ENCODE results near the gene PCED1A. TPM values are rescaled to one million over a fixed set of nuclear protein-coding genes. Genes with fewer than 3 reads are reported as not detected.

Gene PCED1A
- total RNA-seq, 4 donors from 2014 or later = 13.8 to 23.2 (median 16.7) TPM

- peaks cover 0 to 47% of the 10 kb centered on the region in 2 donors for H3K36me3 ChIP-seq
- H3K27me3 ChIP-seq = no peaks in the 10 kb centered on the region
- 95% methylated on average over 6 of the region's 15 CpGs; no CpG with 5 or more reads in 1 of the 2 donors for WGBS, 2 donors (ENCODE audit: low coverage in 1 of 2)
- H3K9me3 ChIP-seq = no peaks in the 10 kb centered on the region
- peaks cover 0 to 28% (median 3%) of the 10 kb centered on the region in 3 donors for H3K4me1 ChIP-seq
- TF ChIP-seq POLR2AphosphoS5 (IDR thresholded peaks at IDR 0.05) = no peak
- TF ChIP-seq EP300 (IDR thresholded peaks at IDR 0.05) = no peak
- TF ChIP-seq POLR2A (IDR thresholded peaks at IDR 0.05) = no peak
- TF ChIP-seq CTCF (IDR thresholded peaks at IDR 0.05) = no peak
- no peak overlapping the region for H3K27ac ChIP-seq
- H3K4me3 ChIP-seq = peak overlapping the region in 1 of 2 donors; percentile 88
- ATAC-seq = no peak
These were observed 1.4 kb downstream of the PCED1A start for GRCh38 chr20:2838847-2839671.

GRCh38 chr20:2838170-2838797 lies 2.2 kb downstream of the PCED1A start:
- no peak for ATAC-seq
- WGBS, 2 donors (ENCODE audit: low coverage in 1 of 2) = 100% methylated on average over 4 of the region's 19 CpGs; no CpG with 5 or more reads in 1 of the 2 donors
- Histone ChIP-seq H3K27ac (no peak overlapping the region), H3K4me1 (peaks cover 0 to 28% (median 3%) of the 10 kb centered on the region in 3 donors), H3K36me3 (peaks cover 0 to 40% of the 10 kb centered on the region in 2 donors), H3K27me3 (no peaks in the 10 kb centered on the region), H3K9me3 (no peaks in the 10 kb centered on the region), H3K4me3 (no peak overlapping the region)
- TF ChIP-seq CTCF (IDR thresholded peaks at IDR 0.05) = no peak
- no peak for TF ChIP-seq EP300 (IDR thresholded peaks at IDR 0.05)
- TF ChIP-seq POLR2A (IDR thresholded peaks at IDR 0.05) = no peak
- TF ChIP-seq POLR2AphosphoS5 (IDR thresholded peaks at IDR 0.05) = no peak

GRCh38 chr20:2837221-2837960 lies 3.1 kb downstream of the PCED1A start:
- Histone ChIP-seq H3K4me3 (no peak overlapping the region), H3K27me3 (no peaks in the 10 kb centered on the region), H3K9me3 (no peaks in the 10 kb centered on the region), H3K27ac (no peak overlapping the region), H3K4me1 (peaks cover 0 to 28% (median 3%) of the 10 kb centered on the region in 3 donors), H3K36me3 (peaks cover 0 to 37% of the 10 kb centered on the region in 2 donors)
- no peak for TF ChIP-seq CTCF (IDR thresholded peaks at IDR 0.05)
- 92 to 100% methylated on average over 2 to 3 of the region's 6 CpGs for WGBS, 2 donors (ENCODE audit: low coverage in 1 of 2)
- ATAC-seq = no peak

- Histone ChIP-seq H3K27me3 (no peaks in the 10 kb centered on the region), H3K27ac (no peak overlapping the region), H3K9me3 (no peaks in the 10 kb centered on the region), H3K4me1 (peaks cover 0 to 16% (median 3%) of the 10 kb centered on the region in 3 donors), H3K36me3 (peaks cover 0 to 37% of the 10 kb centered on the region in 2 donors), H3K4me3 (no peak overlapping the region)
- TF ChIP-seq POLR2A (IDR thresholded peaks at IDR 0.05) = no peak
- no peak for TF ChIP-seq CTCF (IDR thresholded peaks at IDR 0.05)
- TF ChIP-seq EP300 (IDR thresholded peaks at IDR 0.05) = no peak
- no peak for TF ChIP-seq POLR2AphosphoS5 (IDR thresholded peaks at IDR 0.05)
- 80% methylated on average over 5 of the region's 5 CpGs; no CpG with 5 or more reads in 1 of the 2 donors for WGBS, 2 donors (ENCODE audit: low coverage in 1 of 2)
- ATAC-seq = no peak
These were observed 4.4 kb downstream of the PCED1A start for GRCh38 chr20:2836035-2836434.

Data from gastroesophageal sphincter (tissue), 4 donors.